Immature natural killer cell (primary cell): ENCODE measurements around the gene TIMM50. TPM values are rescaled to one million over a fixed set of nuclear protein-coding genes. Genes with fewer than 3 reads are reported as not detected.
A peak's percentile ranks its signal among the peaks of the same experiment; 100 is the strongest.

Source experiments
- DNase-seq, 3 donors: peaks; one replicate each; pipeline ENCODE4 v3.0.0; 2022; ENCODE audit warnings: mixed read lengths in 1 of 3
- H3K27ac Mint-ChIP-seq, 6 donors: one replicate each; pipeline ENCODE4 v1.8.0; 2020; ENCODE audit warnings: mixed read lengths in 6 of 6, mild to moderate bottlenecking in 5 of 6, inconsistent platforms in 4 of 6, moderate library complexity in 3 of 6
- H3K27me3 Mint-ChIP-seq, 3 donors: one replicate each; pipeline ENCODE4 v1.8.0; 2020 to 2021; ENCODE audit warnings: low read depth in 3 of 3, mild to moderate bottlenecking in 3 of 3, mixed read lengths in 3 of 3, moderate library complexity in 3 of 3, inconsistent platforms in 1 of 3
- H3K36me3 Mint-ChIP-seq, 3 donors: one replicate each; pipeline ENCODE4 v1.8.0; 2020; ENCODE audit warnings: mixed read lengths in 3 of 3, inconsistent platforms in 2 of 3, mild to moderate bottlenecking in 2 of 3
- H3K4me1 Mint-ChIP-seq, 2 donors: one replicate each; pipeline ENCODE4 v1.8.0; 2020; ENCODE audit warnings: inconsistent platforms in 2 of 2, mild to moderate bottlenecking in 2 of 2, mixed read lengths in 2 of 2, moderate library complexity in 1 of 2
- H3K4me3 Mint-ChIP-seq, 5 donors: one replicate each; pipeline ENCODE4 v1.8.0; 2020; ENCODE audit warnings: mild to moderate bottlenecking in 5 of 5, mixed read lengths in 5 of 5, inconsistent platforms in 3 of 5, moderate library complexity in 3 of 5
- H3K9me3 Mint-ChIP-seq, 6 donors: one replicate each; pipeline ENCODE4 v1.8.0; 2020; ENCODE audit warnings: mild to moderate bottlenecking in 6 of 6, mixed read lengths in 6 of 6, inconsistent platforms in 4 of 6, moderate library complexity in 3 of 6
- polyA plus RNA-seq, 3 donors: library from polyadenylated mRNA; unstranded; fragments of 300-500 nt; fragmentation: Illumina TruSeq; gene quantifications; one replicate each; pipeline ENCODE4 v1.2.3, GENCODE V29; 2021

TIMM50 gene
- polyA plus RNA-seq, 3 donors from 2014 or later, result 50.4 to 65.2 (median 58.6) TPM

GRCh38 chr19:39539165-39539517 lies 58.5 kb downstream of the TIMM50 start:
- Mint-ChIP-seq H3K4me1 (peaks cover 36 to 44% of the 10 kb centered on the region in 2 donors), H3K4me3 (peak overlapping the region; percentile 76 to 91 (median 87))

DNA sequence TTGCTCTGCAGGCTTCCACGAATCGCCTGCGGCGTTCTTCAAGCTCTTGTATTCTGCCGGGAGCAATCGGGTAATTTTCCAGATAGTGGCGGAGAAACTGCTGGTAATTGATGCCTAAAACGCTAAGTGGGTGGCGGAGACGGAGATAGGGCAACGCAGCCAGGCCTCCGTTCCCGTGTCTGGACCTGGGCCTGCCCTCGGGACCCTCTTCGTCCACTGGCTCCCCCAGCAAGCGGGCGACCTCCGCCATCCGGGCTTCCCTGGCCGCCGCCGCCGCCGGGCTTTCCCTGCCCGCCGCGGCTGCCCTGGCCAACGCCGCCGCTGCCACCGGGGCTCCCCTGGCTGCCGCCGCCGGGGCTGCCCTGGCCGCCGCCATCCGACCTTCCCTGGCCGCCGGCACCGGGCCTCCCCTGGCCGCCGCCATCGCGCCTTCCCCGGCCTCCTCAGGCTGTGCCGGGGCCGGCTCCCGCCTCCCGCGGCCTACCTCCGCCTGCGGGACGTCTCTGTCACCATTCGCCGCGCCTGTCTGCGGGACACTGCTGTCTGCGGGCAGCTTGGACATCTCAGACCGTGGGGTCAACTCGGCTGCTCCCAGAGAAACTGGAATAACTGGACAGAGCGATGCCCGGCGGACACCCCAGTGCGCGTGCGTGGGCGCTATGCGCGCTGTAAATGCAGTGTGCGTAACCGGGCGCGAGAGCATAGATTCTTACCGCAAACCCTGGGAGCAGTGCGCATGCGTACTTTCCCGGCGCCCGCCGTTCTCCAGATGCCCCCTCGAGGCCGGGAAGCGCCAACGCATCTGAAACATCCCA lies 59.1 kb downstream of the TIMM50 start, which contains the start of gene EID2:
Gene EID2, minus strand, starts transcription at position 644 of the 815 bp plus-strand sequence. Its CDS starts 82 bp downstream, at position 562.
- H3K9me3 Mint-ChIP-seq, result no peaks in the 10 kb centered on the region
- peak within 1 kb of the TSS; percentile 95 to 98 (median 97) for H3K4me3 Mint-ChIP-seq
- H3K4me1 Mint-ChIP-seq, result peaks cover 36 to 44% of the 10 kb centered on the region in 2 donors
- H3K27me3 Mint-ChIP-seq, result peaks cover 9 to 17% (median 13%) of the 10 kb centered on the region in 3 donors
- peak; percentile 90 to 93 (median 92) for DNase-seq
- H3K27ac Mint-ChIP-seq, result peak within 1 kb of the TSS; percentile 91 to 98 (median 97)
- no peaks in the 10 kb centered on the region for H3K36me3 Mint-ChIP-seq

More at GRCh38 chr19:39539165-39539517, 58.5 kb downstream of the TIMM50 start:
- Mint-ChIP-seq H3K27me3 (peaks cover 9 to 16% (median 13%) of the 10 kb centered on the region in 3 donors), H3K36me3 (no peaks in the 10 kb centered on the region), H3K27ac (peak overlapping the region; percentile 80 to 93 (median 92)), H3K9me3 (no peaks in the 10 kb centered on the region)
- DNase-seq, result no peak

DNA sequence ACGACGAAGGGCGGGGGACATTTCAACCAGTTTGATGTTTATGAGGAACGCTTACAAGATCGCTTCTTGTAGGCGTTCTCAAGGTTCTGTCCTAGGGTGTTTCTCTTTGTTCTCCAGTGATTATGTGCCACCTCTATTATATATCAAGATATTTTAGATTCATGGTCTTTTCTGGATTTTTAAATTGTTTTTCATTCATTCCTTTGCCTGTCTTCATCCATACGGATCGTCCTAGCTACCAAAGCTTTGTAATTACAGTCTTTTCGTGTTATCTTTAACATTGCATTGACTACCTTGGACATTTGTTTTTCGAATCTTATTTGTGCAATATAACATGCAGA lies 59.7 kb downstream of the TIMM50 start:
- H3K27me3 Mint-ChIP-seq, result peaks cover 9 to 19% (median 14%) of the 10 kb centered on the region in 3 donors
- H3K9me3 Mint-ChIP-seq, result no peaks in the 10 kb centered on the region
- no peak for DNase-seq
- H3K36me3 Mint-ChIP-seq, result no peaks in the 10 kb centered on the region
- H3K27ac Mint-ChIP-seq, result peak overlapping the region; percentile 91 to 98 (median 97)
- peak overlapping the region; percentile 95 to 98 (median 97) for H3K4me3 Mint-ChIP-seq
- H3K4me1 Mint-ChIP-seq, result peaks cover 36 to 44% of the 10 kb centered on the region in 2 donors

Other genes with a start within 250 kb of the TIMM50 start
- not detected for gene IFNL3, start 235.8 kb upstream of the TIMM50 start, polyA plus RNA-seq
- gene IFNL4, start 232.0 kb upstream of the TIMM50 start, polyA plus RNA-seq, result under 1 TPM in 1 of 3 donors, not detected in 2; 0.45 TPM
- gene IFNL2, start 212.4 kb upstream of the TIMM50 start, polyA plus RNA-seq, result not detected
- 1 to 10 TPM; 2.2 to 4.8 (median 2.3) TPM for gene IFNL1, start 184.4 kb upstream of the TIMM50 start, polyA plus RNA-seq
- gene LRFN1, start 160.0 kb upstream of the TIMM50 start, polyA plus RNA-seq, result 10 to 100 TPM in 1 of 3 donors, 1 to 10 TPM in 2; 4.8 to 16.0 (median 5.4) TPM
- gene GMFG, start 144.8 kb upstream of the TIMM50 start, polyA plus RNA-seq, result 1,000 to 10,000 TPM in 2 of 3 donors, 100 to 1,000 TPM in 1; 990 to 1,609 (median 1,254) TPM
- 10 to 100 TPM in 1 of 3 donors, 1 to 10 TPM in 2; 2.9 to 17.8 (median 3.9) TPM for gene SAMD4B, start 138.4 kb upstream of the TIMM50 start, polyA plus RNA-seq
- gene PAF1, start 89.7 kb upstream of the TIMM50 start, polyA plus RNA-seq, result 10 to 100 TPM; 18.9 to 48.1 (median 31.6) TPM
- 10 to 100 TPM; 41.6 to 64.7 (median 41.8) TPM for gene MED29, start 89.5 kb upstream of the TIMM50 start, polyA plus RNA-seq
- 100 to 1,000 TPM; 305 to 745 (median 318) TPM for gene ZFP36, start 74.0 kb upstream of the TIMM50 start, polyA plus RNA-seq
- 1 to 10 TPM in 2 of 3 donors, not detected in 1; 3.7 to 4.3 TPM for gene PLEKHG2, start 68.2 kb upstream of the TIMM50 start, polyA plus RNA-seq
- gene RPS16, start 44.9 kb upstream of the TIMM50 start, polyA plus RNA-seq, result 1,000 to 10,000 TPM in 1 of 3 donors, 100 to 1,000 TPM in 2; 733 to 1,627 (median 903) TPM
- gene SUPT5H, start 35.3 kb upstream of the TIMM50 start, polyA plus RNA-seq, result 100 to 1,000 TPM in 1 of 3 donors, 10 to 100 TPM in 2; 30.5 to 114 (median 67.0) TPM
- gene DLL3, start 18.1 kb downstream of the TIMM50 start, polyA plus RNA-seq, result not detected
- not detected for gene SELENOV, start 34.3 kb downstream of the TIMM50 start, polyA plus RNA-seq
- 1 to 10 TPM; 5.4 to 6.9 (median 5.7) TPM for gene EID2B, start 52.0 kb downstream of the TIMM50 start, polyA plus RNA-seq
- 10 to 100 TPM; 22.1 to 24.9 (median 22.6) TPM for gene EID2, start 59.3 kb downstream of the TIMM50 start, polyA plus RNA-seq
- not detected for gene LGALS13, start 121.7 kb downstream of the TIMM50 start, polyA plus RNA-seq
- not detected for gene LGALS16, start 175.1 kb downstream of the TIMM50 start, polyA plus RNA-seq
- not detected for gene LGALS14, start 223.6 kb downstream of the TIMM50 start, polyA plus RNA-seq